SU-DHL-6 (cell line): Measurements from ENCODE around the gene NFIA.

ENCODE experiments used
- H2AFZ ChIP-seq: fragments of 200-600 bp; sonication (generic); 2 replicates; pipeline ENCODE4 v1.6.1; 2014; ENCODE audit warnings: low read depth, mild to moderate bottlenecking, moderate library complexity, mixed read lengths, antibody characterized with exemption, low read length; ENCODE audit not compliant: severe bottlenecking
- H3F3A ChIP-seq: fragments of 200-600 bp; shearing (Covaris generic); 2 replicates; pipeline ENCODE4 v1.6.0; 2016; ENCODE audit warnings: antibody characterized with exemption, mild to moderate bottlenecking; ENCODE audit not compliant: insufficient read depth
- H3K27ac ChIP-seq: fragments of 200-600 bp; sonication (generic); 2 replicates; pipeline ENCODE4 v1.5.1; 2016; ENCODE audit warnings: low read depth, mild to moderate bottlenecking, low read length, moderate library complexity, mixed read lengths
- H3K27me3 ChIP-seq: fragments of 200-600 bp; sonication (generic), shearing (Covaris generic); 2 replicates; pipeline ENCODE4 v1.6.0; 2014; ENCODE audit warnings: mild to moderate bottlenecking, low read length
- H3K36me3 ChIP-seq: fragments of 200-600 bp; sonication (generic); 2 replicates; pipeline ENCODE4 v1.6.1; 2014; ENCODE audit warnings: mild to moderate bottlenecking, low read length, mixed read lengths
- H3K4me2 ChIP-seq: fragments of 300-600, 200-600 bp; shearing (Covaris generic), sonication (generic); 2 replicates; pipeline ENCODE4 v1.6.0; 2014; ENCODE audit warnings: low read length, low read depth, mild to moderate bottlenecking; ENCODE audit not compliant: poor library complexity, severe bottlenecking
- H3K4me3 ChIP-seq: fragments of 200-600 bp; sonication (generic); 2 replicates; pipeline ENCODE4 v1.5.1; 2014; ENCODE audit warnings: antibody characterized with exemption, low read length, mild to moderate bottlenecking, mixed read lengths; ENCODE audit not compliant: insufficient read depth, poor library complexity, severe bottlenecking
- H3K79me2 ChIP-seq: fragments of 200-600 bp; sonication (generic); 2 replicates; pipeline ENCODE4 v1.6.1; 2014; ENCODE audit warnings: mild to moderate bottlenecking, low read length, moderate library complexity; ENCODE audit not compliant: insufficient read depth
- H3K9ac ChIP-seq: fragments of 200-600 bp; sonication (generic); 2 replicates; pipeline ENCODE4 v1.7.0; 2014; ENCODE audit warnings: mild to moderate bottlenecking, low read length
- H3K9me2 ChIP-seq: fragments of 200-600 bp; sonication (generic); replicated peaks from 2 replicates; pipeline ENCODE4 v1.6.1; 2014; ENCODE audit warnings: low read length; ENCODE audit not compliant: insufficient read depth
- H3K9me3 ChIP-seq: fragments of 200-600 bp; sonication (generic); 2 replicates; pipeline ENCODE4 v1.6.1; 2014; ENCODE audit warnings: low read length, mixed read lengths; ENCODE audit not compliant: insufficient read depth
- H4K20me1 ChIP-seq: fragments of 200-600 bp; sonication (generic); 2 replicates; pipeline ENCODE4 v1.6.1; 2014; ENCODE audit warnings: low read depth, mild to moderate bottlenecking, antibody characterized with exemption, low read length, moderate library complexity, mixed read lengths
- CTCF ChIP-seq: fragments of 200-600 bp; sonication (generic); IDR thresholded peaks from one replicate; pipeline ENCODE4 v1.5.1; 2017; ENCODE audit warnings: antibody characterized with exemption, mild to moderate bottlenecking, low read length, moderate library complexity; ENCODE audit not compliant: insufficient read depth, poor library complexity, severe bottlenecking
- EZH2phosphoT487 ChIP-seq: fragments of 200-600 bp; sonication (generic), shearing (Covaris generic); conservative IDR thresholded peaks from 2 replicates; pipeline ENCODE4 v1.6.1; 2018; ENCODE audit warnings: mild to moderate bottlenecking, antibody characterized with exemption, low read length, moderate library complexity, mixed read lengths

The NFIA gene

GRCh38 chr1:61323681-61324328 lies 241.4 kb downstream of the NFIA start:
- H4K20me1 ChIP-seq, result no peaks in the 10 kb centered on the region
- H3K9me2 ChIP-seq, result no peaks in the 10 kb centered on the region
- no peak for TF ChIP-seq CTCF
- H3K9me3 ChIP-seq, result no peaks in the 10 kb centered on the region
- H3K4me3 ChIP-seq, result no peak overlapping the region
- no peaks in the 10 kb centered on the region for H3F3A ChIP-seq
- H3K9ac ChIP-seq, result no peak overlapping the region
- H3K27me3 ChIP-seq, result no peaks in the 10 kb centered on the region
- no peak overlapping the region for H2AFZ ChIP-seq
- no peak overlapping the region for H3K4me2 ChIP-seq
- no peak overlapping the region for H3K27ac ChIP-seq
- H3K36me3 ChIP-seq, result no peaks in the 10 kb centered on the region
- no peaks in the 10 kb centered on the region for H3K79me2 ChIP-seq

DNA sequence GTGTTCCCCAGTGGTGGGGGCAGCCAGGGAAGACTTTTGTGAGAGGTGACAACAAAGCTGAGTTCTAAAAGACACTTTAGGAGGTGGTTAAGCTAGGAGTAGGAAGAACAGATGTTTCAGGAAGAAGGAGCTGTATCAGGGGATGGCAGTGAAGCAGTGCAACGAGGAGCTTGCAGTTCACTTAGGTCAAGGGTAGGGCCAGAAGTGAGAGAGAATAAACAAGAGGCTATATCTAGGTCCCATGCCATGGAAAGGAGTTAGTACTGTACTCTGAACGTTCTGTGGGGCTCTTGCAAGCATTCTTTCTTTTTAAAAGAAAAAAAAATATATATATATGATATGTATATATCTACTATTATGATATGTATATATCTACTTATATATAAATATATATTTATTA lies 244.4 kb downstream of the NFIA start:
- Histone ChIP-seq H3K79me2 (no peaks in the 10 kb centered on the region), H3K4me2 (no peak overlapping the region), H4K20me1 (no peaks in the 10 kb centered on the region), H3K36me3 (no peaks in the 10 kb centered on the region), H2AFZ (no peak overlapping the region), H3K27me3 (no peaks in the 10 kb centered on the region), H3K27ac (no peak overlapping the region), H3K9ac (no peak overlapping the region), H3K4me3 (no peak overlapping the region), H3K9me3 (no peaks in the 10 kb centered on the region), H3F3A (no peaks in the 10 kb centered on the region), H3K9me2 (no peaks in the 10 kb centered on the region)
- TF ChIP-seq EZH2phosphoT487, result no peak
- no peak for TF ChIP-seq CTCF

- Histone ChIP-seq H3K79me2 (no peaks in the 10 kb centered on the region), H3K36me3 (no peaks in the 10 kb centered on the region), H3K9ac (no peak overlapping the region), H3K9me3 (no peaks in the 10 kb centered on the region), H3K4me2 (no peak overlapping the region), H3K4me3 (no peak overlapping the region), H4K20me1 (no peaks in the 10 kb centered on the region), H3K27ac (no peak overlapping the region), H3K27me3 (no peaks in the 10 kb centered on the region), H3F3A (no peaks in the 10 kb centered on the region), H2AFZ (no peak overlapping the region), H3K9me2 (no peaks in the 10 kb centered on the region)
- no peak for TF ChIP-seq EZH2phosphoT487
- no peak for TF ChIP-seq CTCF
These were observed 245.1 kb downstream of the NFIA start for GRCh38 chr1:61327436-61327835.
